HG03520 (cell line): Measurements from ENCODE around the gene ZNF841.
"Not testable (repeated sequence)": the region's sequence is repeated elsewhere in the genome, so short reads cannot be mapped to it uniquely, and the experiment has no call there.

Source experiments
- ATAC-seq: cut with Tn5 transposase; IDR thresholded peaks from one replicate; pipeline ENCODE4 v1.9.1; 2021; ENCODE audit warnings: mild to moderate bottlenecking, moderate library complexity; ENCODE audit not compliant: unreplicated experiment

Gene ZNF841

DNA sequence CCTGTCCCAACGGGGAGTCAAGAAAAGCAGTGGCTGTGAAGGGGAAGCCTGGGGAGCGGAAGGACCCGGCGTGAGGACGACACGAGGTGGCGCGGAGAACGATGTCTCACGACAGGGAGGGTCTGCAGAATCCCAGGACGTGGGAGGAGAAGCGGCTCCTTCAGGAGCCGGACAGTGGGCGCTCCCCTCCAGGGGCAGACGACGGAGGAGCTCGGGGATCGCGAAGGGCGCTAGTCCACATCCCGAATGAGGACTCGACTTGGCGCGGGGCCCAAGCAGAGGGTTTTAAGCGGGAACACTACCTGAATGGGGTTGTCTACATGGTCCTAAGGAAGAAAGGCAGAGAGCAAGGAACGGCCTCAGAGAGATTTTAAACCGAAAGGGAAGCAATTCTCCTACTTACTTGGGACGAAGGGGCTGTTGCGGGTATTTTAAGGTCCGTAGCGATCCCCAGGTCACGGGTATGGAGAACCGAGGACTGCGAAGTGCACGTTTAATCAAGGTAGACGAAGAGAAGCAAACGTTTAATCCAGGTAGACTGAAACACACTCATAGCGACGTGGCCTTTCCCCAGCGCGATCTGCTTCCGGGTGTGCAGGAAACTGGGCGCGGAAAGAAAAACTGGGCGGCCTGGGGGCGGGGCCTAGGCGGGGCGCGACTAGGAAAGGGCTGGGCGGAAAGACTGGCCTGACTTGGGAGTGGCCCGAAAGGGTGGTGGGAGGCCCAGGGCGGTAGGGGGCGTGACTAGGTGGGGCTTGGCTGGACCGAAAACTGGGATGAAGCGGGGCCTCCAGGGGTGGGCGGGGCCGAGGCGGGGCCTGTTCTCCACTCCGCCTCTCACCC is at the start of gene ZNF841:
Gene ZNF841, minus strand, starts transcription at position 594 of the 843 bp plus-strand sequence. CDS start 10,964 bp downstream, outside the sequence.
- ATAC-seq, result peak; percentile 64

- no peak for ATAC-seq
Measured at GRCh38 chr19:52142001-52142595, 46.5 kb upstream of the ZNF841 start.

DNA sequence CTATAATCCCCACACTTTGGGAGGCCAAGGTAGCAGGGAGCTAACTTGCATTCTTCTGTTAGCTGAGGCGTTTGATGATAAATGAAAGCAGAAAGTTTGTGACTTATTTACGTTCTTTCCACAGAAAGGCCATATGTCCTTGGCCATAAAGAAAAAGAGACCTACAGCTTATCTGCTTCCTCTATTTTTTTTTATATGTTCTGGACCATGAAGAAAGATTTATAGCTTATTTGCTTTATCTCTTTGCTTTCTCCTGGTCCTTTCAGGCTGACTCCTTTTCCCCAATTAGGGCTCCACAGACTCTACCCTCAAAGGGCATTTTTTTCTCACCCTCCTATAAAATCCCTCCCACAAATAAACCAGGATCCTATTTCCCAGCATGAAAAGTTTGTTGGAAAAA is 45.6 kb upstream of the ZNF841 start:
- no peak for ATAC-seq

DNA sequence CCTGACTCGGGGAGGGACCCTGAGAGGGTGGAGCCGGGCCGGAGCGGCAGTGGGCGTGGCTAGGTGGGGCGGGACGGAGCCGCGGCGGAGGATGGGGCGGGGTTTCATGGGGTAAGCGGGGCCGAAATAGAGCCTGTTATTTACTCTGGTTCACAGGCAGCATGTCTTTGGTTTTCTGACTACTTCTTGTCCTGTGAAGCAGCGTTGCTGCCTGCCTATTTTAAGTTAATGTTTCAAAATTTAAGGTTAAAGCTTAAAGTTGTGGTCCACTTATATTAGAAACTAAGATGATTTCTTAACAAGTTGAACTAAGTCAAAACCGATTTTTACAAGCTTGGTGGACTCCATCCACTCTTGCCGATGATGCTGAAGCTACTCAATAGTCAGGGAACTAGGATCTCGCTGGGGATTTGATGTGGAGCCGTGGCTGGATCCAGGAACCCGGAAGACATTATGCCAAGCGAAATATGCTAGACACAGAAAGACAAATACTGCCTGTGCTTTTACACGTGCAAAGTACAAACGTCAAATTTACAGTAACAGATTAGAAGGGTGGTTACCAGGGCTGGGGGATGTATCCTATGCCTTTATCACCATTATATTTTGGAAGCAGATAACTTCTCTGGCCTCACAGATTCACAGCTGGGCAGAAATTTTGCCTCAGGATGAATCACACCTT is 44.6 kb upstream of the ZNF841 start:
- peak; percentile 90 for ATAC-seq

- ATAC-seq, result peak; percentile 60
Measured at GRCh38 chr19:52139252-52140031, 43.9 kb upstream of the ZNF841 start, which contains the start of gene ZNF616. Gene ZNF616 (minus strand): TSS chr19:52139938. CDS start chr19:52130512, 9,426 bp downstream.

- no peak for ATAC-seq
Measured at GRCh38 chr19:52138983-52139251, 43.4 kb upstream of the ZNF841 start.

DNA sequence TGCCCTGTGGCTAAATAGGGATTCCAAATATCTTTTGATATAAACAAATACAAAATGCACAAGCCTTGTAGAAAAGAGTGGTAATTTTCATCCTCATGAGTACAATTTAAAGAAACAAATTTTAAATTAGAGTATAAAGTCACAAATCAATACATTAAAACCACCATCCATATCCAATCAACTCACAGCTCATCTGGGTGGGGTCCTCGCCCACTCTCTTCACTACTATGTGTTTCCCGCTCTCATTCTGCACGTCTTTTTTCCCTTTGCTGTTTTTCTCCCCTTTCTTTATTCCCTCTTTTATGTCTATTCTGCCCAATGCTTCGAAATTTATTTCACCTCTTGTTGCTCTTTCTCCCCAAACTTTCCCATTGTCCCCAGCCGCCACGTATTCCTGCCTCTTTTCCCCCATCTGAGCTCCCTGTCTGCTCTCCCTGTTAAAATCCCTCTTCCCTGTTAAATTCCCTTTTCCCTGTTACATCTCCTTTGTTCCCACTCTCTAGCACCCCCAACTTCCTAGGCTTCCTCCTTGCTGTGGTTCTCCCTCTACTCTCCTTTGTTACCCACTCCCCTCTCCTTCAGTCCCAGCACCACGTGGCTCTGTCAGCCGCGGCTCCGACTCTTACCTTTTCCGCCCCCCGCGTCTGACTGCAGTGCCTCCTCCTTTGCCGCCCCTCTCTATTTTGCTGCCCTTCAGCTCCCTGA is 42.9 kb upstream of the ZNF841 start:
- ATAC-seq, result no peak

DNA sequence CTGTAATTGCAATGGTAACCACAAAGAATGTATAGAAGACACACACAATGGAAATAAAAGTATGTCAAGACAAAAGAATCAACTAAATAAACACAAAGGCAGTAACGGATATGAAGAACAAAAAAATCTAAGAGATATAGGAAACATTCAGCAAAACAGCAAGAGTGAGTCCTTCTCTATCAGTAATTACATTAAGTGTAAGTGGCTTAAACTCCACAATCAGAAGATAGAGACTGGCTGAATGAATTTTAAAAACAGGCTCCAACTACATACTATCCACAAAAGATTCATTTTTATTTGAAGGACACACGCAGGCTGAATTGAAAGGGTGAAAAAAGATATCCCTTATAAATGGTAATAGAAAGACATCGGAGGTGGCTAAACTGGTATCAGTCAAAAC is 24.7 kb upstream of the ZNF841 start:
- no peak for ATAC-seq

DNA sequence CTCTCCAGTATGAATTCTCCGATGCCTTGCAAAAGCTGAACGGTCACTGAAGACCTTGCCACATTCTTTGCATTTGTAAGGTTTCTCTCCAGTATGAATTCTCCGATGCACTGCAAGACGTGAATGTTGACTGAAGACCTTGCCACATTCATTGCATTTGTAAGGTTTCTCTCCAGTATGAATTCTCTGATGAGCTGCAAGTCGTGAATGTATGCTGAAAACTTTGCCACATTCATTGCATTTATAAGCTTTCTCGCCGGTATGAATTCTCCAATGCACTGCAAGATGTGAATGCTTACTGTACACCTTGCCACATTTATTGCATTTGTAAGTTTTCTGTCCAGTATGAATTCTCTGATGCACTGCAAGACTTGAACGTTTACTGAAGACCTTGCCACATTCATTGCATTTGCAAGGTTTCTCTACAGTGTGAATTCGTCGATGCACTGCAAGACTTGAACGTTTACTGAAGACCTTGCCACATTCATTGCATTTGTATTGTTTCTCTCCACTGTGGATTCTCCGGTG is 20.0 kb upstream of the ZNF841 start:
- ATAC-seq, result no peak

DNA sequence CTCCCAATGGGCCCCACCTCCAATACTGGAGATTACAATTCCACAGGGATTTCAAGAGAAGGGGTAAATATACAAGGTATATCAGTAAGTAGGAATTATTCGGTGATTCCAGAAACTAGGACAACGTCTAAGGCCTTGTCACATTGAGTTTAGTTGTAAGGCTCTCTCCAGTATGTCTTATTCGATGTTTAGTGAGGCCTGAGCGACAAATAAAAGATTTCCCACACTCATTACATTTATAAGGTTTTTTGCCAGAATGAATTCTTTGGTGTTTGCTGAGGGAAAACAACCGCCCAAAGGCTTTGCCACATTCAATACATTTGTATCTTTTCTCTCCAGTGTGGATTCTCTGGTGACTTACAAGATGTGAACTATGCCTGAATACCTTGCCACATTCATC is 19.1 kb upstream of the ZNF841 start:
- no peak for ATAC-seq

GRCh38 chr19:52112624-52113023 is 17.1 kb upstream of the ZNF841 start:
- ATAC-seq, result no peak

DNA sequence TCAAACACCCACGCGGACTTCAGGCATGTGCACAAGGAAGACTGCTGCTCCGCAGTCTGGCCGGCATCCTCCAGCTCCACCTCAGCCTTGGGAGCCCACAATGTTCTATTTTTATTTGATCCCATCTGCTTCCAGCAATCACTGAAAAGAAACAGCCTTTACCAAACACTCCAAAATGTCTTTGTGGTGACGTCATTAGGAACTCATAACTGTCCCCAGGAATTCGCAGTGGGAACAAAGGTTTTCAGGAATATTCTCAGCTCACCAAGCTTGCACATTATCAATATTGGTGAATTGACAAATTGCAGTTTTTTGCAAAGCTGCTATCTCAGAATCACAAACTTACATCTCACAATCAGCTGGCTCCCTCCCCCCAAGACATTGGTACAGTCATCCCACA is 15.2 kb upstream of the ZNF841 start:
- ATAC-seq, result no peak

- no peak for ATAC-seq
Measured at GRCh38 chr19:52102782-52103181, 7.2 kb upstream of the ZNF841 start.

- ATAC-seq, result no peak
Measured at GRCh38 chr19:52101866-52102562, 6.4 kb upstream of the ZNF841 start.

- no peak for ATAC-seq
Measured at GRCh38 chr19:52099497-52100138, 4.1 kb upstream of the ZNF841 start.

DNA sequence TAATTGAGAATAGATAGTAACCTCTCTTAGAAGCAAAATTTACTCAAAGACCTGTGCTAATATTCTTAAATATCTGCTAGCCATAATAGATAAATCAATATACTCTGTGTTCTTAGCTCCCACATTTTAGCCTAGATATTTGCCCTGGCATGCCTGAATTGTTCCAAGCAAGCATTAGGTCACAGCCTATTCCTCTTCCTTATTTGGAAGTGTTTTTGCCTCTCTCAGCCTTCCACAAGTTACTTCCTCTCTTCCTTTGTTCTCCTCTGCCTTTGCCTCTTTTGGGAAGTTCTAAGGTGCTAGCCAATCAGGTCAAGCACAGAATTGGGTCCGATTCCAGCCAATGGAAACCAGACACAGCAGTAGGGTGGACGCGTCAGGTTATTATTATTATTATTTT is 851 bp upstream of the ZNF841 start:
- not testable (repeated sequence) for ATAC-seq

DNA sequence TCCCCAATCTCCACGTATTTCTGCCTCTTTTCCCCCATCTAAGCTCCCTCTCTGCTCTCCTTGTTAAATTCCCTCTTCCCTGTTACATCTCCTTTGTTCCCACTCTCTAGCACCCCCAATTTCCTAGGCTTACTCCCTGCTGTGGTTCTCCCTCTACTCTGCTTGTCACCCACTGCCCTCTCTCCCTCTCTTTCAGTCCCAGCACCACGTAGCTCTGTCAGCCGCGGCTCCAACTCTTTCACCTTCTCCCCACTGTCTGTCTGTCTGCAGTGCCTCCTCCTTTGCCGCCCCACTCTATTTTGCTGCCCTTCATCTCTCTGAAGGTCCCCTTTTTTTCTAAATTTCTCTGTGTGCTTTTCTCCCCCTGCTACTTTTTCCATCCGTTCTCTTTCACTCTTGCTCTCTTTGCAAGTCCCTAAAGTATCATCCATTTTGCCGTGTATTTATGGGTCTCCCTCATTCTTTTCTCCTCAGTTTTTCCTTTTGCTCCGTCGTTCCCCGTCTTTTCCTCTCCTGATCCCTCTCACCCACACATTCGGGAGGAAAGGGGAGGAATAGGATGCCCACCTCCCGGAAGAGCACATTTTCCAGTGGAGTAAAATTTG is 937 bp downstream of the ZNF841 start:
- ATAC-seq, result no peak

- ATAC-seq, result no peak
Measured at GRCh38 chr19:52086481-52086880, 9.1 kb downstream of the ZNF841 start.

DNA sequence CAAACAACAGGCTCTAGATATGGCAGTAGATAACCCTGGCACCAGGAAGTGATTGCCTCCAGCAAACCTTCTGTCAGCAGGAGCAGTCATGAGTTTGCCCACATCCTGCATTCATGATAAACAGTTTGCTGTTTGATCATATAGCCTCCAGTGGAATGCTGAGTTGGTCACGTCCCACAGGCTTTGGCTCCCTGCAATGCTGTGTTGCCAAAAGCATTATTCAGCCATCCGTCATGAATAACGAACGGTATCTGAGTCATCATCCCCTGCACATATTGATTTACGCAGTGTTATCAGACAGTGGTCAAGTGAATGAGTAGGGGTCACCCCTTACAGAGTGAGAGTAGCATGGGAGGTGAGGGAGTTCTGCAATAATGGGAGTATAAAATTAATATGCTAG is 25.1 kb downstream of the ZNF841 start:
- no peak for ATAC-seq
